ENCODE measurements around the gene CPED1. TPM values are rescaled to one million over a fixed set of nuclear protein-coding genes. Genes with fewer than 3 reads are reported as not detected.

Gene CPED1
- total RNA-seq, 3 donors from 2014 or later (not counting 1 experiment from before 2014, with no cell fraction given), result 0.50 to 1.3 (median 0.96) TPM

- TF ChIP-seq, protein P1, sequence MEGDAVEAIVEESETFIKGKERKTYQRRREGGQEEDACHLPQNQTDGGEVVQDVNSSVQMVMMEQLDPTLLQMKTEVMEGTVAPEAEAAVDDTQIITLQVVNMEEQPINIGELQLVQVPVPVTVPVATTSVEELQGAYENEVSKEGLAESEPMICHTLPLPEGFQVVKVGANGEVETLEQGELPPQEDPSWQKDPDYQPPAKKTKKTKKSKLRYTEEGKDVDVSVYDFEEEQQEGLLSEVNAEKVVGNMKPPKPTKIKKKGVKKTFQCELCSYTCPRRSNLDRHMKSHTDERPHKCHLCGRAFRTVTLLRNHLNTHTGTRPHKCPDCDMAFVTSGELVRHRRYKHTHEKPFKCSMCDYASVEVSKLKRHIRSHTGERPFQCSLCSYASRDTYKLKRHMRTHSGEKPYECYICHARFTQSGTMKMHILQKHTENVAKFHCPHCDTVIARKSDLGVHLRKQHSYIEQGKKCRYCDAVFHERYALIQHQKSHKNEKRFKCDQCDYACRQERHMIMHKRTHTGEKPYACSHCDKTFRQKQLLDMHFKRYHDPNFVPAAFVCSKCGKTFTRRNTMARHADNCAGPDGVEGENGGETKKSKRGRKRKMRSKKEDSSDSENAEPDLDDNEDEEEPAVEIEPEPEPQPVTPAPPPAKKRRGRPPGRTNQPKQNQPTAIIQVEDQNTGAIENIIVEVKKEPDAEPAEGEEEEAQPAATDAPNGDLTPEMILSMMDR (IDR thresholded peaks at IDR 0.05), result no peak
- Histone ChIP-seq H3K27me3 (ENCODE audit: control insufficient read depth, insufficient read depth, low read length) (peaks cover 2% of the 10 kb centered on the region), H3K4me1 (ENCODE audit: control insufficient read depth, insufficient read depth, low read length) (no peaks in the 10 kb centered on the region), H3K36me3 (ENCODE audit: control insufficient read depth, insufficient read depth, low read length) (no peaks in the 10 kb centered on the region), H3K9me3 (ENCODE audit: control insufficient read depth, insufficient read depth, low read length) (no peaks in the 10 kb centered on the region), H3K27ac (ENCODE audit: low read length) (no peak overlapping the region), H3K4me3 (ENCODE audit: low read length) (no peak overlapping the region)
- DNase-seq, result no peak
- no peaks in the 10 kb centered on the region for H3K9me3 Mint-ChIP-seq
- WGBS (ENCODE audit: insufficient coverage), result 89% methylated on average over 3 of the region's 3 CpGs
- intact Hi-C loops (cut with micrococcal nuclease), result no loop called here
- ATAC-seq, result no peak
- peaks cover 9 to 10% of the 10 kb centered on the region in 2 donors for H3K27me3 Mint-ChIP-seq (ENCODE audit: low read depth in 2 of 2)
- no peak overlapping the region for H3K4me3 Mint-ChIP-seq
- no peaks in the 10 kb centered on the region for H3K4me1 Mint-ChIP-seq
- no peaks in the 10 kb centered on the region for H3K36me3 Mint-ChIP-seq
- H3K27ac Mint-ChIP-seq, result no peak overlapping the region
Observed at GRCh38 chr7:121305109-121305508, 316.6 kb downstream of the CPED1 start.

- Histone ChIP-seq H3K9me3 (ENCODE audit: control insufficient read depth, insufficient read depth, low read length) (no peaks in the 10 kb centered on the region), H3K27me3 (ENCODE audit: control insufficient read depth, insufficient read depth, low read length) (peaks cover 2% of the 10 kb centered on the region), H3K4me1 (ENCODE audit: control insufficient read depth, insufficient read depth, low read length) (no peaks in the 10 kb centered on the region), H3K27ac (ENCODE audit: low read length) (no peak overlapping the region), H3K4me3 (ENCODE audit: low read length) (no peak overlapping the region), H3K36me3 (ENCODE audit: control insufficient read depth, insufficient read depth, low read length) (no peaks in the 10 kb centered on the region)
- Mint-ChIP-seq H3K4me1 (no peaks in the 10 kb centered on the region), H3K27me3 (ENCODE audit: low read depth in 2 of 2) (peaks cover 9 to 18% of the 10 kb centered on the region in 2 donors), H3K9me3 (no peaks in the 10 kb centered on the region), H3K36me3 (no peaks in the 10 kb centered on the region), H3K4me3 (no peak overlapping the region), H3K27ac (no peak overlapping the region)
- TF ChIP-seq, protein P1 (IDR thresholded peaks at IDR 0.05), result no peak
- DNase-seq (no peak), ATAC-seq (no peak)
- intact Hi-C loops (cut with micrococcal nuclease), result no loop called here
- 42% methylated on average over 3 of the region's 3 CpGs for WGBS (ENCODE audit: insufficient coverage)
Observed at GRCh38 chr7:121306565-121306964, 318.1 kb downstream of the CPED1 start.

- H3K9me3 Mint-ChIP-seq, result no peaks in the 10 kb centered on the region
- Histone ChIP-seq H3K27ac (ENCODE audit: low read length) (no peak overlapping the region), H3K27me3 (ENCODE audit: control insufficient read depth, insufficient read depth, low read length) (peaks cover 2% of the 10 kb centered on the region), H3K4me1 (ENCODE audit: control insufficient read depth, insufficient read depth, low read length) (no peaks in the 10 kb centered on the region), H3K36me3 (ENCODE audit: control insufficient read depth, insufficient read depth, low read length) (no peaks in the 10 kb centered on the region), H3K4me3 (ENCODE audit: low read length) (no peak overlapping the region), H3K9me3 (ENCODE audit: control insufficient read depth, insufficient read depth, low read length) (no peaks in the 10 kb centered on the region)
- H3K4me1 Mint-ChIP-seq, result no peaks in the 10 kb centered on the region
- intact Hi-C loops (cut with micrococcal nuclease), result no loop called here
- peaks cover 9 to 18% of the 10 kb centered on the region in 2 donors for H3K27me3 Mint-ChIP-seq (ENCODE audit: low read depth in 2 of 2)
- TF ChIP-seq, protein P1 (IDR thresholded peaks at IDR 0.05), result no peak
- H3K27ac Mint-ChIP-seq, result no peak overlapping the region
- 60% methylated on average over 4 of the region's 4 CpGs for WGBS (ENCODE audit: insufficient coverage)
- DNase-seq (no peak), ATAC-seq (no peak)
- H3K36me3 Mint-ChIP-seq, result no peaks in the 10 kb centered on the region
- no peak overlapping the region for H3K4me3 Mint-ChIP-seq
Observed at GRCh38 chr7:121307021-121307574, 318.6 kb downstream of the CPED1 start.

GRCh38 chr7:121313220-121313792 lies 324.8 kb downstream of the CPED1 start:
- TF ChIP-seq, protein P1 (IDR thresholded peaks at IDR 0.05), result no peak
- Mint-ChIP-seq H3K4me3 (no peak overlapping the region), H3K27ac (no peak overlapping the region), H3K36me3 (no peaks in the 10 kb centered on the region), H3K9me3 (no peaks in the 10 kb centered on the region), H3K27me3 (ENCODE audit: low read depth in 2 of 2) (peaks cover 17 to 18% of the 10 kb centered on the region in 2 donors), H3K4me1 (no peaks in the 10 kb centered on the region)
- Histone ChIP-seq H3K9me3 (ENCODE audit: control insufficient read depth, insufficient read depth, low read length) (no peaks in the 10 kb centered on the region), H3K4me1 (ENCODE audit: control insufficient read depth, insufficient read depth, low read length) (no peaks in the 10 kb centered on the region), H3K27me3 (ENCODE audit: control insufficient read depth, insufficient read depth, low read length) (peaks cover 2% of the 10 kb centered on the region), H3K36me3 (ENCODE audit: control insufficient read depth, insufficient read depth, low read length) (no peaks in the 10 kb centered on the region), H3K27ac (ENCODE audit: low read length) (peak overlapping the region; percentile 28), H3K4me3 (ENCODE audit: low read length) (no peak overlapping the region)
- WGBS (ENCODE audit: insufficient coverage), result 80% methylated on average over 2 of the region's 3 CpGs
- intact Hi-C loops (cut with micrococcal nuclease), result no loop called here
- DNase-seq, result no peak
- no peak for ATAC-seq

Measured in natural killer cell (primary cell).